Stimulated activated CD8-positive, alpha-beta memory T cell treated with anti-CD3 and anti-CD28 coated beads, Interleukin-15, amount 100 ng/mL, for 4 hours (primary cell): Measurements from ENCODE around the gene ROR2.

Experiments used
- DNase-seq, 2 donors: peaks; one replicate each; pipeline ENCODE4 v3.0.0-alpha.2; 2020; ENCODE audit warnings: low read depth in 2 of 2

The ROR2 gene

GRCh38 chr9:91741522-91741921 is 208.5 kb downstream of the ROR2 start:
- no peak for DNase-seq

GRCh38 chr9:91740701-91741100 is 209.3 kb downstream of the ROR2 start:
- DNase-seq: no peak

GRCh38 chr9:91736898-91737601 is 213.0 kb downstream of the ROR2 start:
- no peak for DNase-seq

- no peak for DNase-seq
These were observed 213.7 kb downstream of the ROR2 start for GRCh38 chr9:91736311-91736710.

GRCh38 chr9:91735049-91735448 is 215.0 kb downstream of the ROR2 start:
- no peak for DNase-seq

- DNase-seq: peak; percentile 14 to 19
These were observed 215.6 kb downstream of the ROR2 start for GRCh38 chr9:91734371-91734981.

- no peak for DNase-seq
These were observed 216.9 kb downstream of the ROR2 start for GRCh38 chr9:91733006-91733624.

GRCh38 chr9:91732187-91733005 is 217.6 kb downstream of the ROR2 start:
- DNase-seq: no peak

- no peak for DNase-seq
These were observed 219.2 kb downstream of the ROR2 start for GRCh38 chr9:91730806-91731205.

GRCh38 chr9:91729558-91729842 is 220.5 kb downstream of the ROR2 start:
- no peak for DNase-seq

- no peak for DNase-seq
These were observed 222.1 kb downstream of the ROR2 start for GRCh38 chr9:91727972-91728371.

GRCh38 chr9:91727316-91727861 is 222.6 kb downstream of the ROR2 start:
- DNase-seq: no peak

GRCh38 chr9:91726406-91727100 is 223.5 kb downstream of the ROR2 start:
- no peak for DNase-seq

- DNase-seq: no peak
These were observed 224.4 kb downstream of the ROR2 start for GRCh38 chr9:91725651-91726050.

- no peak for DNase-seq
These were observed 225.2 kb downstream of the ROR2 start for GRCh38 chr9:91724609-91725505.

- no peak for DNase-seq
These were observed 226.0 kb downstream of the ROR2 start for GRCh38 chr9:91724068-91724440.

- DNase-seq: no peak
These were observed 226.5 kb downstream of the ROR2 start for GRCh38 chr9:91723420-91724067.

- no peak for DNase-seq
These were observed 229.0 kb downstream of the ROR2 start for GRCh38 chr9:91720751-91721705.

GRCh38 chr9:91720313-91720712 is 229.7 kb downstream of the ROR2 start:
- DNase-seq: no peak
